Pancreas (tissue), 10 donors: ENCODE measurements around the gene INPP5A. TPM values are rescaled to one million over a fixed set of nuclear protein-coding genes. Genes with fewer than 3 reads are reported as not detected.

ENCODE experiments used
- ATAC-seq, 4 donors: fragments of 200-7000 bp; cut with Tn5 transposase; one replicate each; pipeline versions ENCODE4 v1.8.0 to v1.9.1; 2020; ENCODE audit warnings: mild to moderate bottlenecking in 4 of 4, moderate library complexity in 4 of 4
- DNase-seq, 6 donors: peaks; one replicate each; pipeline ENCODE4 v3.0.0-alpha.2; 2020
- FAIRE-seq: peaks from 2 replicates; lab custom pipeline; 2012; peaks lifted over from hg19 to GRCh38; lab: Jason Lieb, UNC
- H3K27ac ChIP-seq, 4 donors: fragments of 200-600 bp; sonication (generic); 1 replicate in 3 of 4; 2 replicates in 1 of 4; pipeline versions ENCODE4 v1.5.0 to v1.8.0; 2020
- H3K27me3 ChIP-seq, 4 donors: fragments of 200-600 bp; one replicate each; pipeline ENCODE4 v1.8.0; 2021
- H3K36me3 ChIP-seq, 3 donors: fragments of 200-600 bp; sonication (generic) in 1 of 3; one replicate each; pipeline versions ENCODE4 v1.5.0 to v1.8.0; 2020 to 2021
- H3K4me1 ChIP-seq, 3 donors: fragments of 200-600 bp; one replicate each; pipeline ENCODE4 v1.8.0; 2021
- H3K4me3 ChIP-seq, 4 donors: fragments of 200-600 bp; sonication (generic) in 2 of 4; one replicate each; pipeline versions ENCODE4 v1.5.0 to v1.8.0; 2020 to 2021
- H3K9me3 ChIP-seq, 4 donors: fragments of 200-600 bp; one replicate each; pipeline ENCODE4 v1.8.0; 2021
- CTCF ChIP-seq, 4 donors: fragments of 200-600 bp; sonication (generic) in 3 of 4; IDR thresholded peaks; one replicate each; pipeline versions ENCODE4 v1.5.0 to v1.8.0; 2021; ENCODE audit warnings: antibody characterized with exemption in 4 of 4
- WGBS, 2 donors: extraction: QIAGEN DNeasy Blood & Tissue Kit; methylation state at CpG; one replicate each; pipeline ENCODE4 v1.1.7; 2013; 5-methylcytosine and 5-hydroxymethylcytosine counted together
- intact Hi-C, 3 donors: fragments of 100-400 bp; cut with DNase I; formaldehyde crosslinking; loops; one replicate each; pipeline versions ENCODE4 v1.11.1 to v1.14.2; 2022
- polyA plus RNA-seq, 2 donors: library from polyadenylated mRNA; stranded (reverse); fragments of 200-250 nt; gene quantifications; one replicate each; pipeline ENCODE4 v1.2.3, GENCODE V29; 2013
- total RNA-seq, 6 donors: library from RNA; stranded (reverse); fragmentation: NEBNext Ultra II Directional in 4 of 6; extraction: Animal tissue kit (Norgen Biotek cat#: 25700) in 4 of 6; gene quantifications; one replicate each; pipeline versions ENCODE4 v1.2.1 to v1.2.4, GENCODE V29; 2021 to 2023
- donor health status: healthy with polysubstance abuse.
- donor health status: DM: no; HTN: no; CAD: no; lungs with moderate emphysema.
- donor health status: DM: no; HTN: no; CAD: no.
- donor health status: control.
- donor health status: control.
- donor health status: Bipolar disorder and iron deficiency.
- donor health status: DM: yes; HTN: yes; CAD: no.
- donor health status: DM: no; HTN: no; CAD: no.
- donor health status: DM: no; HTN: no; CAD: no.
- donor health status: DM: yes; HTN: yes; CAD: no.

Gene INPP5A
- total and polyA plus RNA-seq, 8 donors: 5.9 to 15.6 (median 11.3) TPM

DNA sequence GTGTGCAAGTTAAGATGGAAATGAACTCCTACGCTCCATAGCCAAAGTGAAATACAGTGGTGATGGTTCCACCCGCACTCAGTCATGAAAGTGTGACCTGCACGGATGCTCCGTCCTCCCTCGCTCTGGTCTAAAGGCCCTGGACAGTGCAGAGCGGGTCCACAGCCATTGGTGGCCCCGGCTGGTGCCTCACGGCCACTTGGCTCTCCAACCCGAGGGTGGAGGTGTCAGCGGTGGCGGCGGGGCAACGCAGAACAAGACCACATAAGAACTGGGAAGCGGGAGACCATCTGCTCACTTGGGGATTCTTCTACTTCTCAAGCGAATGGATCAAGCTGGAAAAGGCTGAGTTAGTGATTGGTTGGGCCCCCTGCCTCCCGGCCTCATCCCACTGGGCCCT lies 187.6 kb downstream of the INPP5A start:
- Histone ChIP-seq H3K4me3 (no peak overlapping the region), H3K9me3 (no peaks in the 10 kb centered on the region), H3K27me3 (no peaks in the 10 kb centered on the region), H3K36me3 (no peaks in the 10 kb centered on the region), H3K27ac (no peak overlapping the region), H3K4me1 (no peaks in the 10 kb centered on the region)
- DNase-seq: no peak
- FAIRE-seq: no peak
- intact Hi-C loops: no loop called here
- 96 to 97% methylated on average over 16 of the region's 16 CpGs for WGBS, 2 donors
- no peak for TF ChIP-seq CTCF (IDR thresholded peaks at IDR 0.05)
- no peak for ATAC-seq

DNA sequence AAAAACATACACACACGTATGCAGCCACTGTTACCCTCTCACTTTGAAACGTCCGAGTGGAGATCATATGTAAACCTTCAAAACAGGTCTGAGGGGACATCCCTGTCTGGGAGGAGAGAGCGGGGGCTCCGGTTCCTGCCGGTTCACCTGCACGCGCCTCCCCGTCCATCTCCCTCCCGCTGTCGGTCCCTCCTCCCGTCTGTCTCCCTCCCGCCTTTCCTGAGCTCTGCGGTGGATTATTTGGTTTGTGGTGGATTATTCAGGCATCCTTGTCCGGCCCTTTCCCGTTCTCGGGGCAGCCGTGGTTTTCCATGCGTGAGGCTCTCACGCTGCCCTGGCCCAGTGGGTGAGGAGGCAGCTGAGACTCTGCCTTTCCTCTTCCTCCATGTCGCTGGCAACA lies 188.6 kb downstream of the INPP5A start:
- TF ChIP-seq CTCF (IDR thresholded peaks at IDR 0.05): no peak
- Histone ChIP-seq H3K9me3 (no peaks in the 10 kb centered on the region), H3K27ac (no peak overlapping the region), H3K36me3 (no peaks in the 10 kb centered on the region), H3K27me3 (no peaks in the 10 kb centered on the region), H3K4me1 (no peaks in the 10 kb centered on the region), H3K4me3 (no peak overlapping the region)
- intact Hi-C loops: no loop called here
- ATAC-seq (no peak), DNase-seq (no peak), FAIRE-seq (no peak)
- WGBS, 2 donors: 93% methylated on average over 21 of the region's 21 CpGs

GRCh38 chr10:132726951-132727350 lies 189.4 kb downstream of the INPP5A start:
- H3K27me3 ChIP-seq: no peaks in the 10 kb centered on the region
- DNase-seq (no peak), ATAC-seq (no peak), FAIRE-seq (no peak)
- no peaks in the 10 kb centered on the region for H3K36me3 ChIP-seq
- intact Hi-C loops: no loop called here
- H3K9me3 ChIP-seq: no peaks in the 10 kb centered on the region
- WGBS, 2 donors: 93 to 94% methylated on average over 19 of the region's 19 CpGs
- no peak overlapping the region for H3K27ac ChIP-seq
- H3K4me3 ChIP-seq: no peak overlapping the region
- H3K4me1 ChIP-seq: no peaks in the 10 kb centered on the region
- no peak for TF ChIP-seq CTCF (IDR thresholded peaks at IDR 0.05)

DNA sequence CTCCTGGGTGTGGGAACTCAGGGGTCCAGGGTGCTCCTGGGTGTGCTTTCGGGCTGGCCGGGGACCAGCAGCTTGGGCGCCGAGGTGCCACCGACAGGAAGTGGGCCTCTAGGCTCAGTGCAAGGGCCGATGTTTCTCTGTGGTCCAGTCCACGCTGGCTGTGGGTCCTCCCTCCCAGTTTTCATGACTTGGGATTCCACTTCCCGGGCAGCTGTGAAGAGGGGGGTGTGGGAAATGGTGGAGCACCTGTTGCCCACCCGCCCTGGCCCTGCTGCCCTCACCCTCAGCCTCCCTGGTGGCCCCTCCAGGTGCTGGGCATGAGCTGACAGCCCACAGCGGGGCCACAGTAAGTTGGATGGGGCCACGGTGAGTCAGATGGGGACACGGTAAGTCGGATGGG lies 189.8 kb downstream of the INPP5A start:
- no peaks in the 10 kb centered on the region for H3K9me3 ChIP-seq
- 95 to 96% methylated on average over 12 to 13 of the region's 13 CpGs for WGBS, 2 donors
- ATAC-seq (no peak), DNase-seq (no peak), FAIRE-seq (no peak)
- H3K4me1 ChIP-seq: no peaks in the 10 kb centered on the region
- H3K27ac ChIP-seq: no peak overlapping the region
- no peaks in the 10 kb centered on the region for H3K36me3 ChIP-seq
- H3K4me3 ChIP-seq: no peak overlapping the region
- intact Hi-C loops: no loop called here
- H3K27me3 ChIP-seq: no peaks in the 10 kb centered on the region
- TF ChIP-seq CTCF (IDR thresholded peaks at IDR 0.05): no peak

- no peak overlapping the region for H3K4me3 ChIP-seq
- H3K4me1 ChIP-seq: no peaks in the 10 kb centered on the region
- intact Hi-C loops: no loop called here
- ATAC-seq (no peak), FAIRE-seq (no peak), DNase-seq (no peak)
- no peaks in the 10 kb centered on the region for H3K36me3 ChIP-seq
- no peak for TF ChIP-seq CTCF (IDR thresholded peaks at IDR 0.05)
- no peak overlapping the region for H3K27ac ChIP-seq
- H3K9me3 ChIP-seq: no peaks in the 10 kb centered on the region
- no peaks in the 10 kb centered on the region for H3K27me3 ChIP-seq
- WGBS, 2 donors: 94 to 95% methylated on average over 19 of the region's 19 CpGs
Observed at GRCh38 chr10:132728321-132728720, 190.7 kb downstream of the INPP5A start.
